IMR-90 (cell line): ENCODE measurements around the gene UNC93A. TPM values are rescaled to one million over a fixed set of nuclear protein-coding genes. Genes with fewer than 3 reads are reported as not detected.

Experiments used
- ATAC-seq: fragments of 200-7000 bp; cut with Tn5 transposase; 2 replicates; pipeline ENCODE4 v1.9.1; 2020; ENCODE audit warnings: low read depth, mild to moderate bottlenecking, moderate library complexity
- BruUV-seq: library from RNA; stranded (reverse); fragments of 400-500 nt; replicated peaks from 2 replicates; lab custom pipeline; 2021; lab: Mats Ljungman, UMichigan
- CTCF ChIA-PET: fragments of 300-600 bp; formaldehyde crosslinking; extraction: SDS; loops from one replicate; lab custom pipeline; 2021; ENCODE audit warnings: antibody characterized with exemption; lab: Yijun Ruan, JAX
- POLR2A ChIA-PET: fragments of 300-600 bp; sonication (Branson Sonifier 250); formaldehyde crosslinking; loops from one replicate; lab custom pipeline; 2022; ENCODE audit warnings: antibody characterized with exemption; ENCODE audit not compliant: unreplicated experiment; lab: Charles Lee
- DNase-seq: peaks from one replicate; pipeline ENCODE4 v3.0.0; 2013
- H2AFZ ChIP-seq: replicated peaks from 2 replicates; pipeline ENCODE3; 2013; ENCODE audit warnings: low read length, mild to moderate bottlenecking; ENCODE audit not compliant: poor library complexity
- H2AK5ac ChIP-seq: 2 replicates; pipeline ENCODE4 v1.6.1; 2013; ENCODE audit warnings: low read depth, low read length, inconsistent platforms
- H2AK9ac ChIP-seq: replicated peaks from 2 replicates; pipeline ENCODE3; 2013; ENCODE audit warnings: mild to moderate bottlenecking, low read depth, low read length, moderate library complexity; ENCODE audit not compliant: poor library complexity
- H2BK120ac ChIP-seq: 2 replicates; pipeline ENCODE4 v1.6.1; 2013; ENCODE audit warnings: low read depth, low read length, inconsistent platforms
- H2BK15ac ChIP-seq: 3 replicates; pipeline ENCODE4 v1.6.1; 2013; ENCODE audit warnings: low read depth, low read length, inconsistent platforms
- H2BK20ac ChIP-seq: 2 replicates; pipeline ENCODE4 v1.6.1; 2013; ENCODE audit warnings: low read depth, mild to moderate bottlenecking, inconsistent platforms, low read length, moderate library complexity
- H2BK5ac ChIP-seq: 2 replicates; pipeline ENCODE4 v1.6.1; 2013; ENCODE audit warnings: mild to moderate bottlenecking, low read depth, low read length, inconsistent platforms; ENCODE audit not compliant: poor library complexity, severe bottlenecking
- H3K14ac ChIP-seq: replicated peaks from 2 replicates; pipeline ENCODE4 v1.6.1; 2013; ENCODE audit warnings: low read depth, low read length, inconsistent platforms
- H3K18ac ChIP-seq: 2 replicates; pipeline ENCODE4 v1.6.1; 2013; ENCODE audit warnings: low read depth, low read length, control low read depth
- H3K23ac ChIP-seq: 2 replicates; pipeline ENCODE4 v1.6.1; 2013; ENCODE audit warnings: low read depth, low read length, inconsistent platforms
- H3K27ac ChIP-seq: 2 replicates; pipeline ENCODE4 v1.5.1; 2013; ENCODE audit warnings: mild to moderate bottlenecking, control low read depth, low read length; ENCODE audit not compliant: insufficient read depth
- H3K27me3 ChIP-seq: 2 replicates; pipeline ENCODE4 v1.6.1; 2013; ENCODE audit warnings: low read length; ENCODE audit not compliant: control insufficient read depth, insufficient read depth
- H3K36me3 ChIP-seq: 2 replicates; pipeline ENCODE4 v1.6.1; 2013; ENCODE audit warnings: low read length, mixed read lengths; ENCODE audit not compliant: control insufficient read depth, insufficient read depth
- H3K4ac ChIP-seq: 2 replicates; pipeline ENCODE4 v1.6.1; 2013; ENCODE audit warnings: low read depth, low read length, inconsistent platforms
- H3K4me1 ChIP-seq: 2 replicates; pipeline ENCODE4 v1.6.1; 2013; ENCODE audit warnings: low read length, mixed read lengths; ENCODE audit not compliant: control insufficient read depth, insufficient read depth
- H3K4me2 ChIP-seq: 2 replicates; pipeline ENCODE4 v1.6.1; 2013; ENCODE audit warnings: low read depth, mild to moderate bottlenecking, control low read depth, low read length, moderate library complexity
- H3K4me3 ChIP-seq: 2 replicates; pipeline ENCODE4 v1.5.1; 2013; ENCODE audit warnings: low read depth, mild to moderate bottlenecking, control low read depth, low read length, moderate library complexity; ENCODE audit not compliant: insufficient read depth
- H3K56ac ChIP-seq: 2 replicates; pipeline ENCODE4 v1.6.1; 2013; ENCODE audit warnings: low read length, inconsistent platforms; ENCODE audit not compliant: insufficient read depth; ENCODE audit errors: extremely low read depth
- H3K79me1 ChIP-seq, 2 experiments: 2 replicates each; pipeline ENCODE4 v1.6.1; 2013; ENCODE audit warnings: low read length in 2 of 2, inconsistent platforms in 1 of 2, low read depth in 1 of 2
- H3K9ac ChIP-seq: 2 replicates; pipeline ENCODE4 v1.6.1; 2013; ENCODE audit warnings: low read depth, low read length, control low read depth
- H3K9me1 ChIP-seq: 2 replicates; pipeline ENCODE4 v1.6.1; 2013; ENCODE audit warnings: low read length, inconsistent platforms; ENCODE audit not compliant: insufficient read depth
- H3K9me3 ChIP-seq: 2 replicates; pipeline ENCODE4 v1.6.1; 2013; ENCODE audit warnings: low read length; ENCODE audit not compliant: control insufficient read depth, insufficient read depth
- H4K20me1 ChIP-seq: 2 replicates; pipeline ENCODE4 v1.6.1; 2013; ENCODE audit warnings: low read length, inconsistent platforms; ENCODE audit not compliant: insufficient read depth
- H4K5ac ChIP-seq: 2 replicates; pipeline ENCODE4 v1.6.1; 2013; ENCODE audit warnings: mild to moderate bottlenecking, low read depth, low read length, control low read depth
- H4K8ac ChIP-seq, 2 experiments: 2 replicates each; pipeline ENCODE4 v1.6.1; 2013; ENCODE audit warnings: low read depth in 2 of 2, low read length in 2 of 2, control low read depth in 1 of 2, inconsistent platforms in 1 of 2
- H4K91ac ChIP-seq: 2 replicates; pipeline ENCODE4 v1.6.1; 2013; ENCODE audit warnings: low read depth, low read length, inconsistent platforms; ENCODE audit not compliant: insufficient read depth
- BHLHE40 ChIP-seq: fragments of 150-350 bp; IDR thresholded peaks from 2 replicates; pipeline ENCODE4 v1.6.1; 2016; ENCODE audit warnings: mild to moderate bottlenecking, low read depth, low read length
- CEBPB ChIP-seq: IDR thresholded peaks from 2 replicates; pipeline ENCODE4 v1.6.1; 2012; ENCODE audit warnings: low read depth, low read length, improper control_type of control experiment
- MAZ ChIP-seq: IDR thresholded peaks from 2 replicates; pipeline ENCODE4 v1.6.1; 2012; ENCODE audit warnings: low read depth, mild to moderate bottlenecking, low read length, improper control_type of control experiment, moderate library complexity, borderline replicate concordance
- MXI1 ChIP-seq: IDR thresholded peaks from 2 replicates; pipeline ENCODE4 v1.6.1; 2012; ENCODE audit warnings: low read depth, mild to moderate bottlenecking, low read length, moderate library complexity, borderline replicate concordance
- NFE2L2 ChIP-seq: fragments of 150-350 bp; IDR thresholded peaks from 2 replicates; pipeline ENCODE4 v1.6.1; 2016; ENCODE audit warnings: low read depth, mild to moderate bottlenecking, low read length
- POLR2A ChIP-seq: IDR thresholded peaks from 2 replicates; pipeline ENCODE4 v1.6.1; 2012; ENCODE audit warnings: mild to moderate bottlenecking, low read depth, low read length
- RAD21 ChIP-seq: IDR thresholded peaks from 2 replicates; pipeline ENCODE4 v1.6.1; 2012; ENCODE audit warnings: low read length, improper control_type of control experiment
- RCOR1 ChIP-seq: IDR thresholded peaks from 2 replicates; pipeline ENCODE4 v1.6.1; 2012; ENCODE audit warnings: mild to moderate bottlenecking, low read length, improper control_type of control experiment; ENCODE audit not compliant: insufficient replicate concordance
- RFX5 ChIP-seq: IDR thresholded peaks from 2 replicates; pipeline ENCODE4 v1.8.0; 2012; ENCODE audit warnings: low read depth, mild to moderate bottlenecking, low read length, moderate library complexity
- WGBS, 2 experiments: methylation state at CpG; one replicate each; pipeline versions ENCODE4 v1.1.5 to v1.1.7; 2013; ENCODE audit warnings: missing lambda C conversion rate in 2 of 2; ENCODE audit not compliant: insufficient read length in 1 of 2; ENCODE audit errors: extremely low coverage in 2 of 2; 5-methylcytosine and 5-hydroxymethylcytosine counted together
- dilution Hi-C: fragments of 300-500 bp; cut with HindIII; formaldehyde crosslinking; loops from one replicate; pipeline ENCODE4 v1.14.3; 2018; ENCODE audit warnings: low sequenced_read_pairs; ENCODE audit not compliant: unreplicated experiment
- in situ Hi-C: fragments of 300-500 bp; cut with MboI; formaldehyde crosslinking; loops from 3 replicates; pipeline ENCODE4 v1.14.3; 2019; ENCODE audit warnings: low sequenced_read_pairs, inconsistent platforms, mixed read lengths
- intact Hi-C: fragments of 100-400 bp; cut with micrococcal nuclease; formaldehyde crosslinking; loops from 2 replicates; pipeline ENCODE4 v1.10.0; 2022
- polyA plus RNA-seq, 3 experiments: library from polyadenylated mRNA; depleted of rRNA; stranded (reverse); fragments of >200 nt; gene quantifications; 2 replicates each; pipeline ENCODE4 v1.2.3, GENCODE V29; 2012; ENCODE audit warnings: low replicate concordance in 1 of 3
- total RNA-seq: library from RNA; depleted of rRNA; stranded (reverse); fragments of >200 nt; gene quantifications from 2 replicates; pipeline ENCODE4 v1.2.3, GENCODE V29; 2012
- TF ChIP-seq, protein P1 (sequence below): fragments of 150-350 bp; IDR thresholded peaks from 2 replicates; pipeline ENCODE4 v1.6.1; 2017; ENCODE audit warnings: mild to moderate bottlenecking, antibody characterized with exemption, low read length, low read depth
- TF ChIP-seq, protein P2 (sequence below): conservative IDR thresholded peaks from 2 replicates; pipeline ENCODE4 v1.5.1; 2012; ENCODE audit warnings: mild to moderate bottlenecking, low read depth, low read length, improper control_type of control experiment
- TF ChIP-seq, protein P3 (sequence below): fragments of 150-350 bp; IDR thresholded peaks from 2 replicates; pipeline ENCODE4 v1.6.1; 2016; ENCODE audit warnings: low read depth, mild to moderate bottlenecking, low read length, moderate library complexity, borderline replicate concordance

The UNC93A gene
- total and polyA plus RNA-seq, 2 of the 4 experiments (the other 2 are of a cell fraction), result not detected

DNA sequence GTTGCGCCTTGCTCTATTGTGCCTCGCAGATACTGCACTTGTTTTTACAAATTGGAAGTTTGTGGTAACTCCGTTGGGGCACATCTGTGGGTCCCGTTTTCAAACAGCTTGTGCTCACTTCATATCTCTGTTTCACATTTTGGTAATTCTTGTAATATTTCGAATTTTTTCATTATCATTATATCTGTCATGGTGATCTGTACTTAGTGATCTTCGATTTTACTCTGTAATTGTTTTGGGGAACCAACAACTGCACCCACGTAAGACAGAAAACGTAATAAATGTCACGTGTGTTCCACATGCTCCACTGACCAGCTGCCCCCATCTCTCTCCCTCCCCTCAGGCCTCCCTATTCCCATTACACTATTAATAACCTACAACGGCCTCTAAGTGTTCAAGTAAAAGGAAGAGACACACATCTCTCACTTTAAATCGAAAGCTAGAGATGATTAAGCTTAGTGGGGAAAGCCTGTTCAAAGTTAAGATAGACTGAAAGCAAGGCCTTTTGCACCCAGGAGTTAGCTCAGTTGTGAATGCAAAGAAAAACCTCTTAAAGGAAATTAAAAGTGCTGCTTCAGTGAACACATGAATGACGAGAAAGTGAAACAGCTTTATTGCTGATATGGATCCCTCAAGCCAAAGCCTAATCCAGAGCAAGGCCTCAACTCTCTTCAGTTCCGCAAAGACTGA lies 60.7 kb downstream of the UNC93A start:
- no peak overlapping the region for H2AK9ac ChIP-seq
- H3K9me3 ChIP-seq, result peaks cover 19% of the 10 kb centered on the region
- dilution Hi-C loops (no loop called here), in situ Hi-C loops (no loop called here), intact Hi-C loops (no loop called here)
- no peak overlapping the region for H2BK15ac ChIP-seq
- no peak overlapping the region for H3K23ac ChIP-seq
- no peak overlapping the region for H3K14ac ChIP-seq
- no peak overlapping the region for H3K4ac ChIP-seq
- no peak overlapping the region for H2BK20ac ChIP-seq
- TF ChIP-seq, protein P1, sequence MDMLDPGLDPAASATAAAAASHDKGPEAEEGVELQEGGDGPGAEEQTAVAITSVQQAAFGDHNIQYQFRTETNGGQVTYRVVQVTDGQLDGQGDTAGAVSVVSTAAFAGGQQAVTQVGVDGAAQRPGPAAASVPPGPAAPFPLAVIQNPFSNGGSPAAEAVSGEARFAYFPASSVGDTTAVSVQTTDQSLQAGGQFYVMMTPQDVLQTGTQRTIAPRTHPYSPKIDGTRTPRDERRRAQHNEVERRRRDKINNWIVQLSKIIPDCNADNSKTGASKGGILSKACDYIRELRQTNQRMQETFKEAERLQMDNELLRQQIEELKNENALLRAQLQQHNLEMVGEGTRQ, result no peak
- TF ChIP-seq, protein P2, sequence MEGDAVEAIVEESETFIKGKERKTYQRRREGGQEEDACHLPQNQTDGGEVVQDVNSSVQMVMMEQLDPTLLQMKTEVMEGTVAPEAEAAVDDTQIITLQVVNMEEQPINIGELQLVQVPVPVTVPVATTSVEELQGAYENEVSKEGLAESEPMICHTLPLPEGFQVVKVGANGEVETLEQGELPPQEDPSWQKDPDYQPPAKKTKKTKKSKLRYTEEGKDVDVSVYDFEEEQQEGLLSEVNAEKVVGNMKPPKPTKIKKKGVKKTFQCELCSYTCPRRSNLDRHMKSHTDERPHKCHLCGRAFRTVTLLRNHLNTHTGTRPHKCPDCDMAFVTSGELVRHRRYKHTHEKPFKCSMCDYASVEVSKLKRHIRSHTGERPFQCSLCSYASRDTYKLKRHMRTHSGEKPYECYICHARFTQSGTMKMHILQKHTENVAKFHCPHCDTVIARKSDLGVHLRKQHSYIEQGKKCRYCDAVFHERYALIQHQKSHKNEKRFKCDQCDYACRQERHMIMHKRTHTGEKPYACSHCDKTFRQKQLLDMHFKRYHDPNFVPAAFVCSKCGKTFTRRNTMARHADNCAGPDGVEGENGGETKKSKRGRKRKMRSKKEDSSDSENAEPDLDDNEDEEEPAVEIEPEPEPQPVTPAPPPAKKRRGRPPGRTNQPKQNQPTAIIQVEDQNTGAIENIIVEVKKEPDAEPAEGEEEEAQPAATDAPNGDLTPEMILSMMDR, result no peak
- TF ChIP-seq RFX5, result no peak
- TF ChIP-seq RCOR1, result no peak
- TF ChIP-seq, protein P3, sequence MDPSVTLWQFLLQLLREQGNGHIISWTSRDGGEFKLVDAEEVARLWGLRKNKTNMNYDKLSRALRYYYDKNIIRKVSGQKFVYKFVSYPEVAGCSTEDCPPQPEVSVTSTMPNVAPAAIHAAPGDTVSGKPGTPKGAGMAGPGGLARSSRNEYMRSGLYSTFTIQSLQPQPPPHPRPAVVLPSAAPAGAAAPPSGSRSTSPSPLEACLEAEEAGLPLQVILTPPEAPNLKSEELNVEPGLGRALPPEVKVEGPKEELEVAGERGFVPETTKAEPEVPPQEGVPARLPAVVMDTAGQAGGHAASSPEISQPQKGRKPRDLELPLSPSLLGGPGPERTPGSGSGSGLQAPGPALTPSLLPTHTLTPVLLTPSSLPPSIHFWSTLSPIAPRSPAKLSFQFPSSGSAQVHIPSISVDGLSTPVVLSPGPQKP, result no peak
- TF ChIP-seq MAZ, result no peak
- TF ChIP-seq BHLHE40, result no peak
- TF ChIP-seq NFE2L2, result no peak
- no peak for TF ChIP-seq POLR2A
- no peak for TF ChIP-seq RAD21
- TF ChIP-seq MXI1, result no peak
- no peak for TF ChIP-seq CEBPB
- H4K5ac ChIP-seq, result no peak overlapping the region
- no peaks in the 10 kb centered on the region for H3K79me1 ChIP-seq
- 60% methylated on average over 1 of the region's 13 CpGs; no CpG with 5 or more reads in 1 of the 2 experiments for WGBS, 2 experiments
- H3K18ac ChIP-seq, result no peak overlapping the region
- H4K8ac ChIP-seq, result no peak overlapping the region
- no peak overlapping the region for H2BK120ac ChIP-seq
- ChIA-PET POLR2A (no interaction called here), CTCF (no interaction called here)
- no peaks in the 10 kb centered on the region for H3K36me3 ChIP-seq
- H4K20me1 ChIP-seq, result no peaks in the 10 kb centered on the region
- no peaks in the 10 kb centered on the region for H3K27me3 ChIP-seq
- no peak for DNase-seq
- no peak overlapping the region for H3K9ac ChIP-seq
- no peak overlapping the region for H2BK5ac ChIP-seq
- no peak overlapping the region for H3K56ac ChIP-seq
- BruUV-seq, result no TSS peak
- no peak overlapping the region for H4K91ac ChIP-seq
- H3K9me1 ChIP-seq, result no peaks in the 10 kb centered on the region
- no peak overlapping the region for H3K27ac ChIP-seq
- no peak overlapping the region for H2AFZ ChIP-seq
- no peak for ATAC-seq
- no peak overlapping the region for H3K4me2 ChIP-seq
- no peaks in the 10 kb centered on the region for H3K4me1 ChIP-seq
- H3K4me3 ChIP-seq, result no peak overlapping the region
- H2AK5ac ChIP-seq, result no peak overlapping the region
